CD4-positive, alpha-beta T cell treated with Interleukin-15 for 4 hours (primary cell): ENCODE results near the gene ZNF331.

Experiments used
- DNase-seq: peaks from one replicate; pipeline ENCODE4 v3.0.0-alpha.2; 2020; ENCODE audit warnings: low spot score

ZNF331 gene

GRCh38 chr19:53520547-53521372 is 17.2 kb upstream of the ZNF331 start:
- DNase-seq, result peak; percentile 94

- DNase-seq, result no peak
Observed at GRCh38 chr19:53521373-53522202, 16.4 kb upstream of the ZNF331 start.

GRCh38 chr19:53525922-53526321 is 12.0 kb upstream of the ZNF331 start:
- no peak for DNase-seq

- no peak for DNase-seq
Observed at GRCh38 chr19:53530622-53531021, 7.3 kb upstream of the ZNF331 start.

GRCh38 chr19:53531457-53531856 is 6.5 kb upstream of the ZNF331 start:
- no peak for DNase-seq

GRCh38 chr19:53532362-53532761 is 5.6 kb upstream of the ZNF331 start:
- DNase-seq, result no peak

- DNase-seq, result no peak
Observed at GRCh38 chr19:53536225-53536548, 1.8 kb upstream of the ZNF331 start.

GRCh38 chr19:53537121-53537520 is 824 bp upstream of the ZNF331 start:
- DNase-seq, result no peak

- DNase-seq, result no peak
Observed at GRCh38 chr19:53538378-53539109, 599 bp downstream of the ZNF331 start.

GRCh38 chr19:53540091-53540490 is 2.1 kb downstream of the ZNF331 start:
- no peak for DNase-seq

GRCh38 chr19:53541971-53542370 is 4.0 kb downstream of the ZNF331 start:
- DNase-seq, result no peak

GRCh38 chr19:53545271-53546065 is 7.5 kb downstream of the ZNF331 start:
- DNase-seq, result no peak

- DNase-seq, result no peak
Observed at GRCh38 chr19:53546758-53547513, 9.0 kb downstream of the ZNF331 start.

- DNase-seq, result no peak
Observed at GRCh38 chr19:53549340-53549739, 11.4 kb downstream of the ZNF331 start.

GRCh38 chr19:53552001-53552721 is 14.2 kb downstream of the ZNF331 start:
- DNase-seq, result no peak

GRCh38 chr19:53553156-53553555 is 15.2 kb downstream of the ZNF331 start:
- DNase-seq, result no peak

- peak; percentile 90 for DNase-seq
Observed at GRCh38 chr19:53553865-53554791, 16.2 kb downstream of the ZNF331 start.

- no peak for DNase-seq
Observed at GRCh38 chr19:53554804-53555203, 16.9 kb downstream of the ZNF331 start.

- DNase-seq, result no peak
Observed at GRCh38 chr19:53555352-53555751, 17.4 kb downstream of the ZNF331 start.
